GM12873 (cell line): Measurements from ENCODE around the gene DLEC1.

Experiments used
- CTCF ChIP-seq: IDR thresholded peaks from 2 replicates; pipeline ENCODE4 v1.5.1; 2012; ENCODE audit warnings: low read depth, mild to moderate bottlenecking, moderate library complexity, low read length, control low read depth; ENCODE audit not compliant: insufficient read depth; ENCODE audit errors: missing control alignments

DLEC1 gene

GRCh38 chr3:38039101-38039898 lies at the start of gene DLEC1:
Gene DLEC1, plus strand, starts transcription at chr3:38039208. Its CDS starts 18 bp downstream, at chr3:38039226.
- TF ChIP-seq CTCF, result no peak

- no peak for TF ChIP-seq CTCF
These were observed 49.1 kb upstream of the DLEC1 start for GRCh38 chr3:37989821-37990480.

- TF ChIP-seq CTCF, result no peak
These were observed 48.5 kb upstream of the DLEC1 start, which contains the start of gene VILL for GRCh38 chr3:37990527-37990926. Gene VILL, plus strand, starts transcription at chr3:37990786. Its CDS starts 2,887 bp downstream, at chr3:37993673.

GRCh38 chr3:37991109-37991508 lies 47.9 kb upstream of the DLEC1 start:
- no peak for TF ChIP-seq CTCF

- TF ChIP-seq CTCF, result no peak
These were observed 47.2 kb upstream of the DLEC1 start for GRCh38 chr3:37991823-37992222.

GRCh38 chr3:37992271-37993066 lies 46.5 kb upstream of the DLEC1 start:
- TF ChIP-seq CTCF, result no peak

- no peak for TF ChIP-seq CTCF
These were observed 45.9 kb upstream of the DLEC1 start for GRCh38 chr3:37993067-37993455.
